ENCODE measurements around the gene HOXB1.
"Not testable (repeated sequence)": the region's sequence is repeated elsewhere in the genome, so short reads cannot be mapped to it uniquely, and the experiment has no call there.

Gene HOXB1

DNA sequence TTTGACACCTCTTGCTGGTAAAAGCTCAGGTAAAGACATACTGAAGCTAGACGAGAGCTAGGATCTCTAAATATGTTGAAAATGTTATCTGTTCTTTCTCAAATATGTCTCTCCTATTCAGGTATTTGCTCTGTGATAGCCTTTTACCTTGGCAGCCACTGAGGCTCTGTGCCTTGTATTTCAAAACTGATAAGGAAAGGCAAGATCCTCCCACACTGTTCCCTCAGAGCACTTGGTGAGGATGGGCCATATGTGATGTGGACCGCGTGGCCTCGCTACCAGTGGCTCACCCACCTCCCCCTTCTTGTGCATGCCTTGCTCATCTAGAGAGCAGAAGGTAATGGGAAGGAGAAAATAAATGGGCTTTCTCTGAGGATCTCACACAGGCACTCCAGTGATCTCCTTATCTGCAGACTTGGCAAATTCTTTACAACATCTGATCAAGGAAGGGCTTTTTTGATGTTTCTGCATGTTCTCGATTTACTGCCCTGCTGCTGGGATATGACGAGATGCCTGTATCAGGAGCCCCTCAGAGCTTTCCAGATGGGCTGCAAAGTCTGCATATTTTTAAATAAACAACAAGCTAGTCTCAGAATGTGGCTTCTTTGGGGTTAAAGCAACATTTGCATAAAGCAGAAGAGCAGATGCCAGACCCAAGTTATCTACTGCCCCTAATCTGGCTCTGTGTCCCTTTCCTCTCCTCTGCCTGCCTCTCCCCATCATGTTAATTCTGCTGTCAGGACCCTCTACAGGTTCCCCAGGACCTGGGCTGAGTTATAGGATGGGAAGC, 16.9 kb downstream of the HOXB1 start:
- TF ChIP-seq, protein P1, sequence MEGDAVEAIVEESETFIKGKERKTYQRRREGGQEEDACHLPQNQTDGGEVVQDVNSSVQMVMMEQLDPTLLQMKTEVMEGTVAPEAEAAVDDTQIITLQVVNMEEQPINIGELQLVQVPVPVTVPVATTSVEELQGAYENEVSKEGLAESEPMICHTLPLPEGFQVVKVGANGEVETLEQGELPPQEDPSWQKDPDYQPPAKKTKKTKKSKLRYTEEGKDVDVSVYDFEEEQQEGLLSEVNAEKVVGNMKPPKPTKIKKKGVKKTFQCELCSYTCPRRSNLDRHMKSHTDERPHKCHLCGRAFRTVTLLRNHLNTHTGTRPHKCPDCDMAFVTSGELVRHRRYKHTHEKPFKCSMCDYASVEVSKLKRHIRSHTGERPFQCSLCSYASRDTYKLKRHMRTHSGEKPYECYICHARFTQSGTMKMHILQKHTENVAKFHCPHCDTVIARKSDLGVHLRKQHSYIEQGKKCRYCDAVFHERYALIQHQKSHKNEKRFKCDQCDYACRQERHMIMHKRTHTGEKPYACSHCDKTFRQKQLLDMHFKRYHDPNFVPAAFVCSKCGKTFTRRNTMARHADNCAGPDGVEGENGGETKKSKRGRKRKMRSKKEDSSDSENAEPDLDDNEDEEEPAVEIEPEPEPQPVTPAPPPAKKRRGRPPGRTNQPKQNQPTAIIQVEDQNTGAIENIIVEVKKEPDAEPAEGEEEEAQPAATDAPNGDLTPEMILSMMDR (IDR thresholded peaks at IDR 0.05; ENCODE audit: low read depth, low read length) = no peak
- H3K4me1 ChIP-seq = no peaks in the 10 kb centered on the region
- H3K27me3 ChIP-seq = peaks cover 47% of the 10 kb centered on the region
- H3K36me3 ChIP-seq = no peaks in the 10 kb centered on the region
- H3K9me3 ChIP-seq = no peaks in the 10 kb centered on the region
- no peak overlapping the region for H3K4me3 ChIP-seq (ENCODE audit: low read depth, low read length)
- DNase-seq = no peak

DNA sequence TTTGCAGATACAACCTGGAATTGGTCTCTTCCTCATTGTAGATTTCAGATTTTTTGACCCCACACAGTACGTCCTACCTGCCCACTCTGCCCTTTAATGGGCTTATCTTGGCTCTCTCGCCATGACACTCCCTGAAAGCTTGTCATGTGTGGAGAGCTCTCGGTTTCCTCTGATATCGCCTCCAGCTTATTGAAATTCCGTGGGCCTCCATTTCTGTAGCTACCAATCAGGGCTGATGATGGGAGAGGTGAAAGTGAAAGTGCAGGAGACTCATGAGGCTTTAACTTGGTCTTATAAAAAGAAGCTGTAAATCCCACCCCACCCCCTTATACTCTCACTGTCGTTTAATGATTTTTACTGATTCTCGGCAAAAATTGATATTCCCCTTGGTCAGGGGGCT, 17.7 kb downstream of the HOXB1 start:
- Histone ChIP-seq H3K4me3 (ENCODE audit: low read depth, low read length) (no peak overlapping the region), H3K9me3 (no peaks in the 10 kb centered on the region), H3K4me1 (no peaks in the 10 kb centered on the region), H3K36me3 (no peaks in the 10 kb centered on the region), H3K27me3 (peaks cover 51% of the 10 kb centered on the region)
- TF ChIP-seq, protein P1 (IDR thresholded peaks at IDR 0.05; ENCODE audit: low read depth, low read length) = no peak
- DNase-seq = no peak

GRCh38 chr17:48510761-48511604, 19.8 kb downstream of the HOXB1 start:
- Histone ChIP-seq H3K4me3 (ENCODE audit: low read depth, low read length) (no peak overlapping the region), H3K27me3 (peaks cover 45% of the 10 kb centered on the region), H3K9me3 (no peaks in the 10 kb centered on the region), H3K36me3 (no peaks in the 10 kb centered on the region), H3K4me1 (no peaks in the 10 kb centered on the region)
- DNase-seq = no peak
- TF ChIP-seq, protein P1 (IDR thresholded peaks at IDR 0.05; ENCODE audit: low read depth, low read length) = no peak

GRCh38 chr17:48510381-48510760, 20.4 kb downstream of the HOXB1 start:
- no peaks in the 10 kb centered on the region for H3K9me3 ChIP-seq
- no peaks in the 10 kb centered on the region for H3K36me3 ChIP-seq
- no peak for DNase-seq
- TF ChIP-seq, protein P1 (IDR thresholded peaks at IDR 0.05; ENCODE audit: low read depth, low read length) = no peak
- H3K27me3 ChIP-seq = peaks cover 47% of the 10 kb centered on the region
- H3K4me1 ChIP-seq = no peaks in the 10 kb centered on the region
- H3K4me3 ChIP-seq (ENCODE audit: low read depth, low read length) = no peak overlapping the region

DNA sequence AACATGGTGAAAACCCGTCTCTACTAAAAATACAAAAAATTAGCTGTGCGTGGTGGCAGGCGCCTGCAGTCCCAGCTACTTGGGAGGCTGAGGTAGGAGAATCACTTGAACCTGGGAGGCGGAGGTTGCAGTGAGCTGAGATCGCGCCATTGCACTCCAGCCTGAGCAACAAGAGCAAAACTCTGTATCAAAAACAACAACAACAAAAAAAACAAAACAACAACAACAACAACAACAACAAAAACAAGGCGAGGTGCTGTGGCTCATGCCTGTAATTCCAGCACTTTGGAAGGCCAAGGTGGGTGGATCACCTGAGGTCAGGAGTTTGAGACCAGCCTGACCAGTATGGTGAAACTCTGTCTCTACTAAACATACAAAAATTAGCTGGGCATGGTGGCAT, 21.1 kb downstream of the HOXB1 start:
- H3K4me3 ChIP-seq (ENCODE audit: low read depth, low read length); H3K4me1 ChIP-seq; DNase-seq; H3K9me3 ChIP-seq; H3K36me3 ChIP-seq: not testable (repeated sequence)
- H3K27me3 ChIP-seq = peaks cover 43% of the 10 kb centered on the region

GRCh38 chr17:48506246-48506645, 24.6 kb downstream of the HOXB1 start:
- TF ChIP-seq, protein P1 (IDR thresholded peaks at IDR 0.05; ENCODE audit: low read depth, low read length) = no peak

More at GRCh38 chr17:48506246-48506645, 24.6 kb downstream of the HOXB1 start:
- DNase-seq = no peak
- no peak overlapping the region for H3K4me3 ChIP-seq (ENCODE audit: low read depth, low read length)
- H3K9me3 ChIP-seq = no peaks in the 10 kb centered on the region
- peaks cover 23% of the 10 kb centered on the region for H3K27me3 ChIP-seq
- no peaks in the 10 kb centered on the region for H3K36me3 ChIP-seq
- H3K4me1 ChIP-seq = no peaks in the 10 kb centered on the region

Measured in BE2C (cell line).